ENCODE results near the gene TMEM42.
"Not testable (repeated sequence)": the region's sequence is repeated elsewhere in the genome, so short reads cannot be mapped to it uniquely, and the experiment has no call there.

TMEM42 gene

GRCh38 chr3:44835684-44836083, 26.0 kb upstream of the TMEM42 start:
- Histone ChIP-seq H3K27ac (ENCODE audit: low read depth in 2 of 2, low read length in 2 of 2) (no peak overlapping the region), H3K36me3 (ENCODE audit: control insufficient read depth in 2 of 2, insufficient read depth in 2 of 2, low read length in 2 of 2) (no peaks in the 10 kb centered on the region), H3K9me3 (ENCODE audit: control insufficient read depth in 2 of 2, low read length in 2 of 2) (peaks cover 5 to 6% of the 10 kb centered on the region in 2 donors), H3K4me3 (ENCODE audit: low read length in 2 of 2) (no peak overlapping the region), H3K4me1 (ENCODE audit: control insufficient read depth in 2 of 2, insufficient read depth in 2 of 2, low read length in 2 of 2) (no peaks in the 10 kb centered on the region), H3K9ac (ENCODE audit: low read depth in 1 of 2, low read length in 2 of 2) (no peak overlapping the region), H3K27me3 (ENCODE audit: control insufficient read depth in 2 of 2, insufficient read depth in 2 of 2, low read length in 2 of 2) (no peaks in the 10 kb centered on the region)

- no peak overlapping the region for H3K4me3 ChIP-seq (ENCODE audit: low read length in 2 of 2)
- peaks cover 0 to 4% of the 10 kb centered on the region in 2 donors for H3K36me3 ChIP-seq (ENCODE audit: control insufficient read depth in 2 of 2, insufficient read depth in 2 of 2, low read length in 2 of 2)
- no peaks in the 10 kb centered on the region for H3K9me3 ChIP-seq (ENCODE audit: control insufficient read depth in 2 of 2, low read length in 2 of 2)
- no peaks in the 10 kb centered on the region for H3K4me1 ChIP-seq (ENCODE audit: control insufficient read depth in 2 of 2, insufficient read depth in 2 of 2, low read length in 2 of 2)
- no peak overlapping the region for H3K9ac ChIP-seq (ENCODE audit: low read depth in 1 of 2, low read length in 2 of 2)
- H3K27me3 ChIP-seq (ENCODE audit: control insufficient read depth in 2 of 2, insufficient read depth in 2 of 2, low read length in 2 of 2): no peaks in the 10 kb centered on the region
- H3K27ac ChIP-seq (ENCODE audit: low read depth in 2 of 2, low read length in 2 of 2): no peak overlapping the region
Observed at GRCh38 chr3:44842376-44842775, 19.3 kb upstream of the TMEM42 start.

- no peak overlapping the region for H3K4me3 ChIP-seq (ENCODE audit: low read length in 2 of 2)
Observed at GRCh38 chr3:44845528-44846520, 15.9 kb upstream of the TMEM42 start.

GRCh38 chr3:44848634-44849033, 13.1 kb upstream of the TMEM42 start:
- H3K9ac ChIP-seq (ENCODE audit: low read depth in 1 of 2, low read length in 2 of 2): no peak overlapping the region
- H3K27me3 ChIP-seq (ENCODE audit: control insufficient read depth in 2 of 2, insufficient read depth in 2 of 2, low read length in 2 of 2): no peaks in the 10 kb centered on the region
- no peak overlapping the region for H3K27ac ChIP-seq (ENCODE audit: low read depth in 2 of 2, low read length in 2 of 2)
- H3K4me1 ChIP-seq (ENCODE audit: control insufficient read depth in 2 of 2, insufficient read depth in 2 of 2, low read length in 2 of 2): no peaks in the 10 kb centered on the region
- no peaks in the 10 kb centered on the region for H3K36me3 ChIP-seq (ENCODE audit: control insufficient read depth in 2 of 2, insufficient read depth in 2 of 2, low read length in 2 of 2)
- H3K4me3 ChIP-seq (ENCODE audit: low read length in 2 of 2): no peak overlapping the region
- H3K9me3 ChIP-seq (ENCODE audit: control insufficient read depth in 2 of 2, low read length in 2 of 2): no peaks in the 10 kb centered on the region

More at GRCh38 chr3:44845528-44846520, 15.9 kb upstream of the TMEM42 start:
- Histone ChIP-seq H3K27me3 (ENCODE audit: control insufficient read depth in 2 of 2, insufficient read depth in 2 of 2, low read length in 2 of 2) (no peaks in the 10 kb centered on the region), H3K36me3 (ENCODE audit: control insufficient read depth in 2 of 2, insufficient read depth in 2 of 2, low read length in 2 of 2) (peaks cover 0 to 4% of the 10 kb centered on the region in 2 donors), H3K9ac (ENCODE audit: low read depth in 1 of 2, low read length in 2 of 2) (no peak overlapping the region), H3K27ac (ENCODE audit: low read depth in 2 of 2, low read length in 2 of 2) (no peak overlapping the region), H3K4me1 (ENCODE audit: control insufficient read depth in 2 of 2, insufficient read depth in 2 of 2, low read length in 2 of 2) (no peaks in the 10 kb centered on the region), H3K9me3 (ENCODE audit: control insufficient read depth in 2 of 2, low read length in 2 of 2) (no peaks in the 10 kb centered on the region)

- not testable (repeated sequence) for H3K4me1 ChIP-seq (ENCODE audit: control insufficient read depth in 2 of 2, insufficient read depth in 2 of 2, low read length in 2 of 2); H3K4me3 ChIP-seq (ENCODE audit: low read length in 2 of 2); H3K9ac ChIP-seq (ENCODE audit: low read depth in 1 of 2, low read length in 2 of 2); H3K27ac ChIP-seq (ENCODE audit: low read depth in 2 of 2, low read length in 2 of 2); H3K27me3 ChIP-seq (ENCODE audit: control insufficient read depth in 2 of 2, insufficient read depth in 2 of 2, low read length in 2 of 2); H3K36me3 ChIP-seq (ENCODE audit: control insufficient read depth in 2 of 2, insufficient read depth in 2 of 2, low read length in 2 of 2); H3K9me3 ChIP-seq (ENCODE audit: control insufficient read depth in 2 of 2, low read length in 2 of 2)
Observed at GRCh38 chr3:44856663-44857062, 5.0 kb upstream of the TMEM42 start.

GRCh38 chr3:44860117-44860516, 1.6 kb upstream of the TMEM42 start:
- Histone ChIP-seq H3K9me3 (ENCODE audit: control insufficient read depth in 2 of 2, low read length in 2 of 2) (no peaks in the 10 kb centered on the region), H3K4me1 (ENCODE audit: control insufficient read depth in 2 of 2, insufficient read depth in 2 of 2, low read length in 2 of 2) (peaks cover 7% of the 10 kb centered on the region in 2 donors), H3K9ac (ENCODE audit: low read depth in 1 of 2, low read length in 2 of 2) (no peak overlapping the region), H3K4me3 (ENCODE audit: low read length in 2 of 2) (no peak overlapping the region), H3K27ac (ENCODE audit: low read depth in 2 of 2, low read length in 2 of 2) (no peak overlapping the region), H3K27me3 (ENCODE audit: control insufficient read depth in 2 of 2, insufficient read depth in 2 of 2, low read length in 2 of 2) (no peaks in the 10 kb centered on the region), H3K36me3 (ENCODE audit: control insufficient read depth in 2 of 2, insufficient read depth in 2 of 2, low read length in 2 of 2) (peaks cover 0 to 1% of the 10 kb centered on the region in 2 donors)

- Histone ChIP-seq H3K36me3 (ENCODE audit: control insufficient read depth in 2 of 2, insufficient read depth in 2 of 2, low read length in 2 of 2) (peaks cover 0 to 7% of the 10 kb centered on the region in 2 donors), H3K4me1 (ENCODE audit: control insufficient read depth in 2 of 2, insufficient read depth in 2 of 2, low read length in 2 of 2) (peaks cover 7 to 10% of the 10 kb centered on the region in 2 donors), H3K9me3 (ENCODE audit: control insufficient read depth in 2 of 2, low read length in 2 of 2) (no peaks in the 10 kb centered on the region), H3K4me3 (ENCODE audit: low read length in 2 of 2) (peak overlapping the region; percentile 83 to 90), H3K27ac (ENCODE audit: low read depth in 2 of 2, low read length in 2 of 2) (peak overlapping the region; percentile 44 to 82), H3K9ac (ENCODE audit: low read depth in 1 of 2, low read length in 2 of 2) (peak overlapping the region; percentile 77 to 85), H3K27me3 (ENCODE audit: control insufficient read depth in 2 of 2, insufficient read depth in 2 of 2, low read length in 2 of 2) (no peaks in the 10 kb centered on the region)
Observed at GRCh38 chr3:44862226-44862637, 520 bp downstream of the TMEM42 start.

- no peak overlapping the region for H3K9ac ChIP-seq (ENCODE audit: low read depth in 1 of 2, low read length in 2 of 2)
- H3K27ac ChIP-seq (ENCODE audit: low read depth in 2 of 2, low read length in 2 of 2): no peak overlapping the region
- H3K4me1 ChIP-seq (ENCODE audit: control insufficient read depth in 2 of 2, insufficient read depth in 2 of 2, low read length in 2 of 2): peaks cover 10 to 11% of the 10 kb centered on the region in 2 donors
- no peaks in the 10 kb centered on the region for H3K9me3 ChIP-seq (ENCODE audit: control insufficient read depth in 2 of 2, low read length in 2 of 2)
- H3K36me3 ChIP-seq (ENCODE audit: control insufficient read depth in 2 of 2, insufficient read depth in 2 of 2, low read length in 2 of 2): peaks cover 0 to 7% of the 10 kb centered on the region in 2 donors
- H3K4me3 ChIP-seq (ENCODE audit: low read length in 2 of 2): no peak overlapping the region
- no peaks in the 10 kb centered on the region for H3K27me3 ChIP-seq (ENCODE audit: control insufficient read depth in 2 of 2, insufficient read depth in 2 of 2, low read length in 2 of 2)
Observed at GRCh38 chr3:44865272-44866035, 3.7 kb downstream of the TMEM42 start.

GRCh38 chr3:44867421-44868111, 5.9 kb downstream of the TMEM42 start:
- H3K27ac ChIP-seq (ENCODE audit: low read depth in 2 of 2, low read length in 2 of 2): no peak overlapping the region
- H3K9me3 ChIP-seq (ENCODE audit: control insufficient read depth in 2 of 2, low read length in 2 of 2): no peaks in the 10 kb centered on the region
- H3K4me3 ChIP-seq (ENCODE audit: low read length in 2 of 2): no peak overlapping the region
- H3K36me3 ChIP-seq (ENCODE audit: control insufficient read depth in 2 of 2, insufficient read depth in 2 of 2, low read length in 2 of 2): peaks cover 0 to 7% of the 10 kb centered on the region in 2 donors
- no peak overlapping the region for H3K9ac ChIP-seq (ENCODE audit: low read depth in 1 of 2, low read length in 2 of 2)
- peaks cover 5 to 10% of the 10 kb centered on the region in 2 donors for H3K4me1 ChIP-seq (ENCODE audit: control insufficient read depth in 2 of 2, insufficient read depth in 2 of 2, low read length in 2 of 2)
- H3K27me3 ChIP-seq (ENCODE audit: control insufficient read depth in 2 of 2, insufficient read depth in 2 of 2, low read length in 2 of 2): no peaks in the 10 kb centered on the region

All from mucosa of rectum (tissue), 2 donors.